ENCODE results near the gene USH1C.
A peak's percentile ranks its signal among the peaks of the same experiment; 100 is the strongest.

USH1C gene

DNA sequence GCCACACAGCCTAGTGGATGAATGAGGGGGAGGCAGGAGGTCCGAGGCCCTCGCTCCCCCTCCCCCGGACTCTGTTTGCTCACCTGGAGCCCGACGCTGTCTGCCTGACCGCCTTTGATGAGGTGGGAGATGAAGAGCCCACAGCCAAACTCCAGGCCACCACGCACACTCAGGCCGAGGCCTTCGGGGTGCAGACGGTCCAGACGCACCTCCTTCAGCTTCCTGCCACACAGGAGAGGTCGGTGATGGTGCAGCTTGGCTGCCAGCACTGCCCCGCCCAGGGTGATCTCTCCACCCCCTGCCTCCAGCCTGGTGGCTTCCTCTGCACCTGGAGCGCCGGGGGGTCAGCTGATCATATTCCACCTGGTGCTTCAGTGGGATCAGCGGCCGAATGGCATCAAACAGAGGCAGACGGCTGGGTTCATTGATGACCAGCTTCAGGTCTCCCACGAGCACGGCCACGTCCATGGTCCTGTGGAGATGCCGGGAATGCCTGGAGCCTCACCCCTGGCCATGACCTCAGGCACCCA lies 13.1 kb downstream of the USH1C start:
- Histone ChIP-seq H3K36me3 (ENCODE audit: low read depth) (no peaks in the 10 kb centered on the region), H3K4me1 (ENCODE audit: insufficient read depth, poor library complexity, severe bottlenecking) (no peaks in the 10 kb centered on the region), H3K9me3 (ENCODE audit: severe bottlenecking) (no peaks in the 10 kb centered on the region), H3K27ac (ENCODE audit: poor library complexity, severe bottlenecking) (no peak overlapping the region), H3K4me3 (ENCODE audit: severe bottlenecking) (no peak overlapping the region), H3K27me3 (ENCODE audit: insufficient read depth, poor library complexity, severe bottlenecking) (peaks cover 2% of the 10 kb centered on the region)
- ATAC-seq (ENCODE audit: low read depth) (no peak), DNase-seq (ENCODE audit: low spot score) (no peak)
- TF ChIP-seq, protein P1, sequence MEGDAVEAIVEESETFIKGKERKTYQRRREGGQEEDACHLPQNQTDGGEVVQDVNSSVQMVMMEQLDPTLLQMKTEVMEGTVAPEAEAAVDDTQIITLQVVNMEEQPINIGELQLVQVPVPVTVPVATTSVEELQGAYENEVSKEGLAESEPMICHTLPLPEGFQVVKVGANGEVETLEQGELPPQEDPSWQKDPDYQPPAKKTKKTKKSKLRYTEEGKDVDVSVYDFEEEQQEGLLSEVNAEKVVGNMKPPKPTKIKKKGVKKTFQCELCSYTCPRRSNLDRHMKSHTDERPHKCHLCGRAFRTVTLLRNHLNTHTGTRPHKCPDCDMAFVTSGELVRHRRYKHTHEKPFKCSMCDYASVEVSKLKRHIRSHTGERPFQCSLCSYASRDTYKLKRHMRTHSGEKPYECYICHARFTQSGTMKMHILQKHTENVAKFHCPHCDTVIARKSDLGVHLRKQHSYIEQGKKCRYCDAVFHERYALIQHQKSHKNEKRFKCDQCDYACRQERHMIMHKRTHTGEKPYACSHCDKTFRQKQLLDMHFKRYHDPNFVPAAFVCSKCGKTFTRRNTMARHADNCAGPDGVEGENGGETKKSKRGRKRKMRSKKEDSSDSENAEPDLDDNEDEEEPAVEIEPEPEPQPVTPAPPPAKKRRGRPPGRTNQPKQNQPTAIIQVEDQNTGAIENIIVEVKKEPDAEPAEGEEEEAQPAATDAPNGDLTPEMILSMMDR (IDR thresholded peaks at IDR 0.05; ENCODE audit: poor library complexity, severe bottlenecking), result no peak

DNA sequence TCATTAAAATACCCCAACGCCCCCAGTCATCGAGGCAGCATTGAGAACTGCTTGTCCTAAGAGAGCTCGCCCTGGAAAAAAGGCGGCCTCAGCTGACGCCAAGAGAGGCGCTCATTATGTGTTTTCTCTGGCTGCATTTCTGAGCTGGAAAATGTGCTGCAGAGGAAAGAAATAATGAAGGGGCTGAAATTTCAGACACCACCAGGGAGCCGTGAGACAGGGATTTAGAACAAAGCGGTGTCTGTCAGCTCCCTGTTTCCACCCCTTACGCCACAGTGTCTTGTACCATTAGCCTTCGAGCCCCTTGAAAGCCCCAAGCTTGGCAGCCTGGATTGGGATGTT lies 14.4 kb downstream of the USH1C start:
- no peak for ATAC-seq (ENCODE audit: low read depth)
- H3K27me3 ChIP-seq (ENCODE audit: insufficient read depth, poor library complexity, severe bottlenecking), result peaks cover 2% of the 10 kb centered on the region

DNA sequence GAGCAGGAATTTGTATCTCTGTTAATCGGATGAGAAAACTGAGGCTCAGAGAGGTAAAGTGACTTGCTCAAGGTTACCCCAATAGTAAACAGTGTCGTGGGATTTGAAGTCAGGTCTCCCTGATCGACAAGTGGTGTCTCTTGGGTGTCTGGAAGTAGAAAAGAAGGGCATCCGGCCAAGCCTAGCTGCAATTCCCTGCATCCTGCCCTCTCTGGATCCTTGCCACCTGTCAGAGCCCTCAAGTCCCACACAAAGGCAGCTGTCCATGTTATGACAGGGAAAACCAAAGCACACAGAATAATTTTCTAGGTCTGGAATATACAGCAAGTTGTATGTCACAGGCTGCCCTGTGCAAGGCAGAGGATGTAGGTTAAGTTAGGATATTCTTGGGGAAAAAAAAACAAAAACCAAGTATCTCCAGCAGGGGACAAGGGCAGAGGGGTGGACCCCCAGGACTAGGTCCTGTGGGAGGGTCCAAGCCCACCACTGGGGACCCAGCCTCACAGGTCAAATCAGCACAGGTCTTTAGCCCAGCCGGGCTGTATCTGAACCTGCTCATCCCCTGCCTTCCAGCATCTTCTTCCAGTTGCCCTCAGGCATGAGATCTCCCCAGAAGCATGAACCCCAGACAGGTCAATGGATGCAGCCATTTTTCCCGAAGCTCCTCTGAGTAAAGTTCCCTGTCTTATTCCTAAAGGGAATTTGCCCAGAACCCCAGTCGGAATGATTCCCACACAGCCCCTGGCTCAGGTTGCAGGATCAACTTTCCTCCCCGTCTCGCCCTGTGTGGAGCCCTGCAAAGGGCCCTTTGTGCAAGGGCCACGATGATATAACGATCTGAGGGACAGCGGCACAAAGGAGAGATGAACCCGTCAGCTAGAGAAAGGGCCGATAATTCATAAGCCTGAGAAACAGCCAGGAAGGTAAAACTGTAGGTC lies 15.0 kb downstream of the USH1C start:
- no peak for DNase-seq (ENCODE audit: low spot score)
- H3K9me3 ChIP-seq (ENCODE audit: severe bottlenecking), result no peaks in the 10 kb centered on the region
- no peak overlapping the region for H3K4me3 ChIP-seq (ENCODE audit: severe bottlenecking)
- no peak overlapping the region for H3K27ac ChIP-seq (ENCODE audit: poor library complexity, severe bottlenecking)
- H3K27me3 ChIP-seq (ENCODE audit: insufficient read depth, poor library complexity, severe bottlenecking), result peaks cover 2% of the 10 kb centered on the region
- no peak for ATAC-seq (ENCODE audit: low read depth)
- H3K4me1 ChIP-seq (ENCODE audit: insufficient read depth, poor library complexity, severe bottlenecking), result no peaks in the 10 kb centered on the region
- TF ChIP-seq, protein P1 (IDR thresholded peaks at IDR 0.05; ENCODE audit: poor library complexity, severe bottlenecking), result no peak
- no peaks in the 10 kb centered on the region for H3K36me3 ChIP-seq (ENCODE audit: low read depth)

More for the DNA sequence above, 14.4 kb downstream of the USH1C start:
- H3K4me3 ChIP-seq (ENCODE audit: severe bottlenecking), result no peak overlapping the region
- H3K27ac ChIP-seq (ENCODE audit: poor library complexity, severe bottlenecking), result no peak overlapping the region
- no peak for DNase-seq (ENCODE audit: low spot score)
- no peaks in the 10 kb centered on the region for H3K36me3 ChIP-seq (ENCODE audit: low read depth)
- no peaks in the 10 kb centered on the region for H3K9me3 ChIP-seq (ENCODE audit: severe bottlenecking)
- TF ChIP-seq, protein P1 (IDR thresholded peaks at IDR 0.05; ENCODE audit: poor library complexity, severe bottlenecking), result no peak
- H3K4me1 ChIP-seq (ENCODE audit: insufficient read depth, poor library complexity, severe bottlenecking), result no peaks in the 10 kb centered on the region

DNA sequence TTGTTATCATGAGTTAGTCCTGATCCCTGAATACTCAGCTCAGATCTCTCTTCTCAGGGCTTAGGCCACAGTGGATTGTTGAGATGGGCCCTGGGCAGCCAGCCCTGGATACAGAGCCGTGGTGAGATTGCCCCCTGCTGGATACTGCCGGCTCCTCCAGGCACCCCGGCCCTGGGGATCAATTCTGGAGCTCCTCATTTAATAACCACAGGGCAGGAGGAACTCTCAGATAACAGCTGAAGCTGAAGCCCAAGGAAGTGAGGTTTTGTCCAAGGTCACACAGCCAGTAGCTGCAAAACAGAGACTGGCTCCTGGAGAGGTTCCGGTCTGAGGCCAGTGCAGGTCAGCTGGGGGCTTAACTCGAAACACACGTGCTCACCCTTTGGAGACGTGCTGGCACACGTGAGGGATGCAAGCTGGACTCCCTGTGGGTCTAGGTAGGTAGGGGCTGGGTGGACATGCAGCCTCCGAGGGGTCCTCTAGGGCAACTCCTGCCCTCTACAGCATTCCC lies 16.0 kb downstream of the USH1C start:
- DNase-seq (ENCODE audit: low spot score) (no peak), ATAC-seq (ENCODE audit: low read depth) (peak; percentile 81)
- Histone ChIP-seq H3K27me3 (ENCODE audit: insufficient read depth, poor library complexity, severe bottlenecking) (peaks cover 2% of the 10 kb centered on the region), H3K36me3 (ENCODE audit: low read depth) (no peaks in the 10 kb centered on the region), H3K27ac (ENCODE audit: poor library complexity, severe bottlenecking) (no peak overlapping the region), H3K9me3 (ENCODE audit: severe bottlenecking) (no peaks in the 10 kb centered on the region), H3K4me3 (ENCODE audit: severe bottlenecking) (no peak overlapping the region), H3K4me1 (ENCODE audit: insufficient read depth, poor library complexity, severe bottlenecking) (no peaks in the 10 kb centered on the region)
- TF ChIP-seq, protein P1 (IDR thresholded peaks at IDR 0.05; ENCODE audit: poor library complexity, severe bottlenecking), result peak; percentile 57

DNA sequence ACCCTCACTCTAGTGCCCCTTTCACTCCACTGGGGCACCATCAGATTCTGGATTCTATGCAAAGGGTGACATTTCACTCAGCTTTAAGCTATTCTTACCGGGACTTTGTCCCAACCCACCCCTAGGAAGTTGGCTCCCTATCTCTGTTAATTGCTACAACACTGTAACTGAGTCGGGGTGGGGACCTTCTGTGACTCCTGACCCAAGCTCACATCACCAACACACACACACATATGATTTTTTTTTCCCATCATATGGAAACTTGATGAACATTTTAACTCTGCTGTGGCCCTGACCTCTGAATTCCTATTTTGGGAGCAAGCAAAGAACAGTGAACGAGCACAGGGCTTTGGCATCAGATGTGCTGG lies 16.6 kb downstream of the USH1C start:
- Histone ChIP-seq H3K36me3 (ENCODE audit: low read depth) (no peaks in the 10 kb centered on the region), H3K4me1 (ENCODE audit: insufficient read depth, poor library complexity, severe bottlenecking) (no peaks in the 10 kb centered on the region), H3K27ac (ENCODE audit: poor library complexity, severe bottlenecking) (no peak overlapping the region), H3K9me3 (ENCODE audit: severe bottlenecking) (no peaks in the 10 kb centered on the region), H3K4me3 (ENCODE audit: severe bottlenecking) (no peak overlapping the region), H3K27me3 (ENCODE audit: insufficient read depth, poor library complexity, severe bottlenecking) (peaks cover 2% of the 10 kb centered on the region)
- DNase-seq (ENCODE audit: low spot score), result no peak
- TF ChIP-seq, protein P1 (IDR thresholded peaks at IDR 0.05; ENCODE audit: poor library complexity, severe bottlenecking), result no peak
- ATAC-seq (ENCODE audit: low read depth), result no peak
